GM12865 (cell line): ENCODE data around the gene TMEM221.

Source experiments
- DNase-seq: peaks from one replicate; pipeline ENCODE4 v3.0.0; 2010; ENCODE audit warnings: low read depth
- H3K4me3 ChIP-seq: 2 replicates; pipeline ENCODE4 v1.5.1; 2011; ENCODE audit warnings: mild to moderate bottlenecking, low read depth, low read length, control low read depth
- TF ChIP-seq, protein P1 (sequence below): IDR thresholded peaks from 2 replicates; pipeline ENCODE4 v1.5.1; 2011; ENCODE audit warnings: low read length, control low read depth, low read depth, inconsistent platforms; ENCODE audit not compliant: insufficient read depth; ENCODE audit errors: missing control alignments

TMEM221 gene

DNA sequence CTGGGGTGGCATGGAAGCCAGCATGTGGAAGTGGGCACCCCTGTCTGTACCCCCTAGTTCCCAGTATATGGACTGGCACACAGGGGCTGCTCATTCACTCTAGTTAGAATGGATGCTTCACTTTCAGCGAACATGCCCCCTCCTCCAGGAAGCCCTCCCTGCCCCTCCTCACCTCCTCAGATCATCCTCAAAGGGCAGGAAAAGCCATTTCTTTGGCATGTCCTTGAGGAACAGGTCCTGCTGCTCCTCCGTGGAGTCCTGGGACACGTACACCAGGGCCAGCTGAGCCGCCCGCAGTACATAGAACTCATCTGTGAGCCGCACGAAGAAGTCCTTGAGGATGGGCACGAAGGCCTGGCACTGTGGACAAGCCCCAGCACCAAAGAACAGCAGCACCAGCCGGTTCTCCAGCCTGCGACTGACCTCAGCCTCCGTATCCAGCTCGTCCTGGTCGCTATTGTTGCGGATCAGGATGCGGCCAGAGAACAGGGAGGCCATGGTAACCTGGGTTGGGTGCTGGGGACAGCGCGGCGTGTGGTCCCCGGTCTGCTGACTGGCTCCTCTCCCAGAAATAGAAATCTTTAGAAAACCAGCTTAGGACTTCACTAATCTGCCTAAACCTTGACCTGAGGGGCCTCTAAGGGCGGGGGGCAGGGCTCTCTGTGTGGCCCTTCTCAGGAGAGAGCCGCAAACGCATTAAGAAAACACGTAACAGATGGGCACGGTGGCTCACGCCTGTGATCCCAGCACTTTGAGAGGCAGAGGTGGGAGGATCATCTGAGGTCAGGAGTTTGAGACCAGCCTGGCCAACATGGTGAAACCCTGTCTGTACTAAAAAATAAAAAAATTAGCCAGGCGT lies 12.1 kb upstream of the TMEM221 start, which contains the start of gene NXNL1:
Gene NXNL1 (minus strand): TSS at position 555 of the 859 bp plus-strand sequence. CDS start 57 bp downstream, at position 498.
- TF ChIP-seq, protein P1, sequence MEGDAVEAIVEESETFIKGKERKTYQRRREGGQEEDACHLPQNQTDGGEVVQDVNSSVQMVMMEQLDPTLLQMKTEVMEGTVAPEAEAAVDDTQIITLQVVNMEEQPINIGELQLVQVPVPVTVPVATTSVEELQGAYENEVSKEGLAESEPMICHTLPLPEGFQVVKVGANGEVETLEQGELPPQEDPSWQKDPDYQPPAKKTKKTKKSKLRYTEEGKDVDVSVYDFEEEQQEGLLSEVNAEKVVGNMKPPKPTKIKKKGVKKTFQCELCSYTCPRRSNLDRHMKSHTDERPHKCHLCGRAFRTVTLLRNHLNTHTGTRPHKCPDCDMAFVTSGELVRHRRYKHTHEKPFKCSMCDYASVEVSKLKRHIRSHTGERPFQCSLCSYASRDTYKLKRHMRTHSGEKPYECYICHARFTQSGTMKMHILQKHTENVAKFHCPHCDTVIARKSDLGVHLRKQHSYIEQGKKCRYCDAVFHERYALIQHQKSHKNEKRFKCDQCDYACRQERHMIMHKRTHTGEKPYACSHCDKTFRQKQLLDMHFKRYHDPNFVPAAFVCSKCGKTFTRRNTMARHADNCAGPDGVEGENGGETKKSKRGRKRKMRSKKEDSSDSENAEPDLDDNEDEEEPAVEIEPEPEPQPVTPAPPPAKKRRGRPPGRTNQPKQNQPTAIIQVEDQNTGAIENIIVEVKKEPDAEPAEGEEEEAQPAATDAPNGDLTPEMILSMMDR, result no peak
- DNase-seq, result no peak
- H3K4me3 ChIP-seq, result no peak within 1 kb of the TSS

DNA sequence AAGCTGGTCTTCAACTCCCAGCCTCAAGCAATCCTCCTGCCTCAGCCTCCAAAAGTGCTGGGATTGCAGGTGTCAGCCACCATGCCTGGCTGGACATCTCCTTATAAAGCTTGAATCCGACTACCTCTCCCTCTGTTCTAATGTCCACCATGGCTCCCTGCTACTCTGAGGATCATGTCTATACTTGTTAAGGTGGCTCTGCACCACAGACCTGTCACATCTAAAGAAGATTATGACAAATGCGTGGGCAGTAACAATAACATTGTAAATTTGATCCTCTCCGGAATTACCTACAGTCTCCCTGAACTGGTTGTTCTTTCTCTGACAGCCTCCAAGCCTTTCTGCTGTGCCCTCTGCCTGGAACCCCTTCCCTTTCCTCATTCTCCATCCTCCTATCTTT lies 10.5 kb upstream of the TMEM221 start:
- TF ChIP-seq, protein P1, result no peak
- no peak overlapping the region for H3K4me3 ChIP-seq
- no peak for DNase-seq

DNA sequence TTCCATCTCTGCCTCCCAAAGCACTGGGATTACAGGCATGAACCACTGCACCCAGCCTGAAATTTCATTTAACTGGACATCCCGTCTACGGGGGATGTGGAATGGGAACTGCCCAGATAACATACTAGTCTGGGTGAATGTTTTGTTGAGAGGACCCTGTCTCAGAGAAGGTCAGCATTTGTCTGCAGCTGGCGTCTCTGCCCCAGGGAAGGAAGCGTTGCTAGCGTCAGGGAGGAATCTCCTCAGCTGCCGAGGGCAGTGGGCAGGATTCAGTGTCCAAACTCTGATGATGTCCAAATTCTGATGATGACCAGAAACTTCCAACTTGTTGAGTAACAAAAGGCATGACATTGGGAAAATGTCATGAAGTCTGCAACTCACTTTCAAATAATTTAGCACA lies 9.1 kb upstream of the TMEM221 start:
- DNase-seq, result no peak
- TF ChIP-seq, protein P1, result no peak
- no peak overlapping the region for H3K4me3 ChIP-seq

DNA sequence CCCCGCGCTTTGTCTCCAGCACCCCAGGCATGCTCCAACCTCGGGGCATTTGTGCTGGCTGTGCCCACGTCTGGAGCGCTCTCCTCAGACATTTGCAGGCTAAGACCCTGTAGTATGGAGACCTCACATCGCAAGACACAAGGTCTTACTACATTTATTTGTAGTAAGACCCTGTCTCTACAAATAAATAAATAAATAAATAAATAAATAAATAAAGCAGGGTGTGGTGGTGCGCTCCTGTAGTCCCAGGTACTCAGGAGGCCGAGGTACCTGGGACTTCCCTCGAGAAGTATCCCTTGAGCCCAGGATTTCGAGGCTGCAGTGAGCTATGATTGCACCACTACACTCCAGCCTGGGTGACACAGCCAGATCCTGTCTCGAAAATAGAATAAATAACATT lies 7.7 kb upstream of the TMEM221 start:
- TF ChIP-seq, protein P1, result no peak
- H3K4me3 ChIP-seq, result no peak overlapping the region
- no peak for DNase-seq

- DNase-seq, result no peak
- no peak overlapping the region for H3K4me3 ChIP-seq
- TF ChIP-seq, protein P1, result no peak
Observed at GRCh38 chr19:17455308-17456123, 7.0 kb upstream of the TMEM221 start.

GRCh38 chr19:17454576-17455071 lies 6.2 kb upstream of the TMEM221 start:
- DNase-seq, result no peak
- TF ChIP-seq, protein P1, result no peak
- H3K4me3 ChIP-seq, result no peak overlapping the region
